ENCODE data around the gene CDC20.

Gene CDC20

GRCh38 chr1:43358746-43359693 lies at the start of gene CDC20:
TSS of gene CDC20 (plus strand) at chr1:43358981. CDS start at chr1:43359216, 235 bp downstream.
- DNase-seq (ENCODE audit: low read depth) = peak; percentile 93

DNA sequence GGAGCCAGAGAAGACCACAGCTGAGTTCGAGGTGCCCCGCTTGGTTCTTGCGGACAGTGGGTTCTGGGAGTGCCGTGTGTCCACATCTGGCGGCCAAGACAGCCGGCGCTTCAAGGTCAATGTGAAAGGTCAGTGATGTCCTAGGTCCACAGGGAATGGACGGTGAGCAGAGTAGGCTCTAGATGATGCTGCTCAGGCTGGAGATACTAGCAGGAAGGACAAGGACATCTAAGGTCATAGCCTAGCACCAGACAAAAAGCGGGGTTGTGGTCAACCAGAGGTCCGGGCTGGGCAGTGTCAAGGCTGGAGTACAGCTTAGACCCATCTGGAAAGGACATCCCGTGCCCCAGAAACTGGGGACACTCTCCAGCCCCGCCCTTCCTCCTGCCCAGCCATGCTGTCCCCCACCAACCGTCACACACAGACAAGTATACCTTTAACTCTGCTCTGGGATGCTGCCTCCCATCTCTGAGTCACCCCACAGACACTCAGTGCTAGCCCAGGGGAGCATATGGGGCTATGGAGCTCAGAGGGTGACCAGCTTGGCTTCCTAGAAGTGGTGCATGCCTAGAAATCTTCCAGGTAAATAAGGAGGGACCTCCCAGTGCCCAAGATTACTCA lies 49.3 kb upstream of the CDC20 start:
- no peak for DNase-seq (ENCODE audit: low read depth)

GRCh38 chr1:43311521-43311920 lies 47.3 kb upstream of the CDC20 start:
- DNase-seq (ENCODE audit: low read depth) = no peak

DNA sequence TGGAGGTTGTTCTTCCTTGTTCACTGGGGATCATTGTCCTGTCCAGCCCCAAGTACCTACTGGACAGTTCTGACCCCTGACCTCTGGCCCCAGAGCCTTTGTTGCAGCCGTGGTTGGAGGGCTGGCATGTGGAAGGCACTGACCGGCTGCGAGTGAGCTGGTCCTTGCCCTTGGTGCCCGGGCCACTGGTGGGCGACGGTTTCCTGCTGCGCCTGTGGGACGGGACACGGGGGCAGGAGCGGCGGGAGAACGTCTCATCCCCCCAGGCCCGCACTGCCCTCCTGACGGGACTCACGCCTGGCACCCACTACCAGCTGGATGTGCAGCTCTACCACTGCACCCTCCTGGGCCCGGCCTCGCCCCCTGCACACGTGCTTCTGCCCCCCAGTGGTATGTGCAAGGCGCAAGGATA lies 46.6 kb upstream of the CDC20 start:
- no peak for DNase-seq (ENCODE audit: low read depth)

GRCh38 chr1:43312663-43313515 lies 45.9 kb upstream of the CDC20 start:
- DNase-seq (ENCODE audit: low read depth) = no peak

GRCh38 chr1:43313771-43314170 lies 45.0 kb upstream of the CDC20 start:
- no peak for DNase-seq (ENCODE audit: low read depth)

DNA sequence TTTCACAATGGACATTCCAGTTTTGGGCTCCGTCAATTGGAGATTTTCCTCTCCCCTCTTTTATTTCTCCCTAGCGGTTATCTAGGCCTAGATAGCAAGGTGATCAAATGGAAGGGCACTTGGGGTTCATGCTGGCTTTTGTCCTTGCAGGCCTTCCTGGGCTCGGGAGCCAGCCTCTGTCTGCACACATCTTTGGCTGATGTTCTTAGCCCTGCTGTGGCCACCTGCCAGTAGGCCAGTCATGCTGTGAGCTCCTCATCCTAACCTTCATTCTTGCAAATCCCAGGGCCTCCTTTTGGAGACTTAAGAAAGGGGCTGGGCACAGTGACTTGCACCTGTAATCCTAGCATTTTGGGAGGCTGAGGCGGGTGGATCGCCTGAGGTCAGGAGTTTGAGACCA lies 44.5 kb upstream of the CDC20 start:
- no peak for DNase-seq (ENCODE audit: low read depth)

GRCh38 chr1:43315481-43315880 lies 43.3 kb upstream of the CDC20 start:
- DNase-seq (ENCODE audit: low read depth) = no peak

DNA sequence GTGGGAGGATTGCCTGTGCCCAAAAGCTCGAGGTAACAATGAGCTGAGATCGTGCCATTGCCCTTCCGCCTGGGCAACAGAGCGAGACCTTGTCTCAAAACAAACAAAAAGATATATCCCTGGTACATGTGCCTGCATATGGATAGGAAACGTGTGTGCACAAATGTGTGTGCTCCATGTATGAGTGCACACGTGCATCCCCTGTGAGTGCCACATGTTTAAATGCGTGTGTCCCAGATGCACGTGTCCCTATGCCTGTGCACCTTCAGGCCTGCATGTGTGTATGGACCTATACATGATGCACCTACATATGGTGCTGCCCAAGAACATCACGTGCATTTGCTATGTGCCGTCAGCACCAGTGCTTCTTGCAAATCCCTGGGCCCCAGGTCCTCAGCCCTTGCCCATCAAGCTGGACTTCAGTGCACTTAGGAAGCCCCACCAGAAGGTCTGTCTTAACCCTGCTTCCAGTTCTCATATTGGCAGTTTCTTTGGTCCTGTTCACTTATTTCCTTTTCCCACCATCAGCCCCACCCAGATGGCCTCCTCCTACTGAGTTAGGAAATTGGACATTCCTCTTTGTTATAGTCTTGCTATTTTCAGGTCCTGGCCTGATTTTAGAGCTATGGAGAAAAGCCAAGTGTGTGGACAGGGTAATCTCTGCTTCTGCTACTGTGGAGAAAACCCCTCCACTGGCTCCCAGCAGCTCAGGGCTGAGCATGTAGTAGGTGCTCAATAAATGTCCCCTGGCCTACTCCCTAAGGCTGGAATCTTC lies 42.6 kb upstream of the CDC20 start:
- DNase-seq (ENCODE audit: low read depth) = no peak

GRCh38 chr1:43316738-43317520 lies 41.9 kb upstream of the CDC20 start:
- DNase-seq (ENCODE audit: low read depth) = no peak

GRCh38 chr1:43317817-43318471 lies 40.8 kb upstream of the CDC20 start:
- no peak for DNase-seq (ENCODE audit: low read depth)

GRCh38 chr1:43318831-43319230 lies 40.0 kb upstream of the CDC20 start:
- no peak for DNase-seq (ENCODE audit: low read depth)

- DNase-seq (ENCODE audit: low read depth) = no peak
Measured at GRCh38 chr1:43319288-43319687, 39.5 kb upstream of the CDC20 start.

- DNase-seq (ENCODE audit: low read depth) = no peak
Measured at GRCh38 chr1:43319766-43320165, 39.0 kb upstream of the CDC20 start.

- DNase-seq (ENCODE audit: low read depth) = no peak
Measured at GRCh38 chr1:43321331-43321891, 37.4 kb upstream of the CDC20 start.

DNA sequence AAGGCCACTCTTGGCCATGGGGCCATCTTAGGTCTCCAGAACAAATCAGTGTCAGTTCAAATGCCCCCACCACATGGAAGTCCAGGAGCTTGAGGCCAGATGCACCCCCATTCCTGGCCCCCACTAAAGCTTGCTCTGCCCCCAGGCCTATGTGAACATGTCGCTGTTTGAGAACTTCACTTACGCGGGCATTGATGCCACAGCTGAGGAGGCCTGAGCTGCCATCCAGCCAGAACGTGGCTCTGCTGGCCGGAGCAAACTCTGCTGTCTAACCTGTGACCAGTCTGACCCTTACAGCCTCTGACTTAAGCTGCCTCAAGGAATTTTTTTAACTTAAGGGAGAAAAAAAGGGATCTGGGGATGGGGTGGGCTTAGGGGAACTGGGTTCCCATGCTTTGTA lies 36.3 kb upstream of the CDC20 start:
- no peak for DNase-seq (ENCODE audit: low read depth)

DNA sequence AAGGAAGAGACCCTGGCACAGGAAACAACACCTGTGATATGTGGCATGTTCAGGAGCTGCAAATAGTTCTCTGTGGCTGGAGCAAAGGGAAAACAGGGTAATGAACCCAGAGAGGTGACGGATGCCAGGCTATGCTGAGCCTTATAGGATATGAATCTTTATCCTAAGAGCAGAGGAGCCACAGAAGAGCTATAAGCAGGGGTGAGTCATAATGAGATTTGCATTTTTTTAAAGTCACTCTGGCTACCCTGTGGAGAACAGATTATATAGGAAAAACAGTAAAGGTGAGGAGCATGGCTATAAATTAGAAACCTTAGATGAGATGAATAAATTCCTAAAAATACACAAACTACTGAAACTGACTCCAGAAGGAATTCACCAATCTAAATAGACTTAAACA lies 34.0 kb upstream of the CDC20 start:
- no peak for DNase-seq (ENCODE audit: low read depth)

DNA sequence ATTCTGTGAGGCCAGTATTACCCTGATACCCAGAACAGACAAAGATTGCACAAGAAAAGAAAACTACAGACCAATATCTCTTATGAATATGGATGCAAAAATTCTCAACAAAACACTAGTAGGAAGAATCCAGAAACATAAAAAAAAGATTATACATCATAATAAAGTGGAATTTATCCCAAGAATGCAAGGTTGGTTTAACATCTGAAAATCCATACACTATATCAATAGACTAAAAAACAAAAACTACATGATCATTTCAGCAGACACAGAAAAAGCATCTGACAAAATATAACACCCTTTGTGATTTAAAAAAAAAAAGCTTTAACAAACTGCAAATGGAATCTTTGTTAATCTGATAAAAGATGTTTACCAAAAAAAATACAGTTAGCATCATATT lies 33.4 kb upstream of the CDC20 start:
- DNase-seq (ENCODE audit: low read depth) = no peak

- DNase-seq (ENCODE audit: low read depth) = peak; percentile 20
Measured at GRCh38 chr1:43327549-43328292, 31.1 kb upstream of the CDC20 start.
